Measurements from ENCODE around the gene CLEC16A.
A peak's percentile ranks its signal among the peaks of the same experiment; 100 is the strongest.

Gene CLEC16A

GRCh38 chr16:10967986-10968385 is 23.6 kb downstream of the CLEC16A start:
- TF ChIP-seq CTCF (conservative IDR thresholded peaks at IDR 0.05): no peak
- no peak overlapping the region for H3K27ac ChIP-seq

DNA sequence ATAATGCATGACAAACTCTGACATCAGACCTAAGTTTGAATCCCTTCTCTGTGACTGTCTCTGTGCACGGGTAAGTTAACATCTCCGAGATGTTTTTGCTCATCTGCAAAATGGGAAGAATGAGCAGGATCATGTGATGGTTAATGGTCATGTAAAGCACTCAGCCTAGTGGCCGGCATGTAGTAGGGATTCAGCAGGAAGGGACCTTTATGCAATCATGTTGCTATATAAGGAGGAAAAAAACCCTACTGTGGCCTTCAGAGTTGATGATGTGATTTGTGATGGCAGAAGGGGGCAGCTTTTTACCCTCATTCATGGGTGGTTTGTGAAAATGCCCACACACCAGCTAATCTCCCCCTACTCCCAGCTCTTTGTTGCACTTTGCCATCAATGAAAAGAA is 24.1 kb downstream of the CLEC16A start:
- no peak overlapping the region for H3K27ac ChIP-seq
- TF ChIP-seq CTCF (conservative IDR thresholded peaks at IDR 0.05): no peak

DNA sequence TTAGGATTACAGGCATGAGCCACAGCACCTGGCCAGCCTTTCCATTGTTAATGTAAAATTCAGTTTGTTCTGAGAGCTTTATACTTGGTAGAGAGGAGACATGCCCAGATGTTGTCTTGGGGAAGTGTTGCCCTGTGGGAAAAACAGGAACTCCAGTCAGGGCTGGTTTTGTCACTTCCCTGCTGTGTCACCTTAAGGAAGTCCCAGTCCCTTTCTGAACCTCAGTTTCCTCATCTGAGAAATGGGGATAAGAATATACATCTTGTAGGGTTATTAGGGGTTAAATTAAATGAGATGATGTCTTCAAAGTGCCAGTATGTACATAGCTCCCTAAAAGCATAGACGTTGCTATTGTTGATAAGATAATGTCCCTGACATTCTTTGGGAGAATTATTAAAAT is 25.3 kb downstream of the CLEC16A start:
- TF ChIP-seq CTCF (conservative IDR thresholded peaks at IDR 0.05): no peak
- no peak overlapping the region for H3K27ac ChIP-seq

DNA sequence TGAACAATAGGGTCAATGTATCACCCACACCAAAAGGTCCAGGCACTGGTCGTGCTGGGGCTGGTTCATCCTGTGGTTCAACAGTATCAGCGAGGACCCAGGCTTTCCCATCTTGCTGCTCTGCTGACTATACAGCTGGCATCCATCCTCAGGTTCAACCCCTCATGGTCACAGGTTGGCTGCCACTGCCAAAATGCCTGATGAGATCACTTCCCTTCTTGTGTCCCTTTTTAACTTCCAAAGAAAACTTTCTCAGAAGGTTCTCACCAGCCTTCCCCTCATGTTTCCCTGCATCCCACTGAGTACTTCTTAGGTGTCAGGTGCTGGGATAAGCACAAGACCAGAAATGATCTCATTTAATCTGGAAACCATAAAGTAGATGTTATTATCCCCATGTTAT is 25.7 kb downstream of the CLEC16A start:
- H3K27ac ChIP-seq: no peak overlapping the region
- no peak for TF ChIP-seq CTCF (conservative IDR thresholded peaks at IDR 0.05)

DNA sequence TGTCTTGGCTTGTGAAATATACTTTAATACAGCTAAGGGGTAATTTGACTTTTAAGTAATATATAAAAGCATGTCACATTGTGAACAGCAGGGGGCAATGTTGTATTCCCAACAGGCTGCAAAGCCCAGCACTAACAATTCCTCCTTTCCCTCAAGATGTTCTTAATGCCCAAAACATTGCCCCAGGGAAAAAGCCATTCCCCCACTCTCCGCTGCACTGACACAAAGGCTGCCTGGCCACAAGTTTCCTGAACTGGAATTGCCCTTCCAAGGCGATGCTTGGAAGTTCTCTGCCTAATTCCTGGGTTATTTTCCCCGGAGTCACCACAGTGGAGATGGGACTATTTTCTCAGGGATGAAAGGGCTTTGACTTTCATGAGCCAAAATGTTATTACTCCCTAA is 27.2 kb downstream of the CLEC16A start:
- TF ChIP-seq CTCF (conservative IDR thresholded peaks at IDR 0.05): peak; percentile 77
- H3K27ac ChIP-seq: no peak overlapping the region

DNA sequence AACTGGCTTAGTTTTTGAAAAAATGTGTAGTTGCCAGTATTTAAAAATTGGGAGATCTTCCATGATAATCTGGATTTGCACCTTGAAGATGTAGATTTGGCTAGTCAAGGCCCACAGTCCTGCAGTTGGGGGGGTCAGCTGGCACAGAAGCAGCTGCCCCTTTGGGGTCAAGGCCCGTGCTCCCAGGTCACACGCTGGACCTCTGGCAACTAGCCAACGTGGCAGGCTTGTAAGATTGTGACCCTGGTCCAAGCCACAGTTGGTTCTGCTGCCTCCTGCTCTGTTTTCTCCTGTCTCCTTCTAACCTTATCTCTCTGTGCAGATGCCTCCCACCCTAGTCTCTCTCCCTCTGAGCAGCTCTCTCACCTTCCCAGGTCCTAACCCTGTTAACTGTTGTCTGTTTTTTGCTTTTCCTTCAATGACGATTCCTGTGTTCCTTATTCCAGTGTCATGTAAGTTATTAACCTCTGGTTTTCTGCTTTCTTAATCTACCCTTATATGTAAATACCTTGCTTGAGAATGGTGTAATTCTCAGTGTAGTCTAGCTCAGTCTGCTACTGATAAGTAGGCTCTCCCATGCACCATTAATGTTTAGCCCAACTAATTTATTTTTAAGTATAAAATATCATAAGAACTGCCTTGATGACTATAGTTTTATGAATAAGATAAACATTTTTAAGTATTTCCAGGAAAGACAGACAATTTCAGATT is 27.9 kb downstream of the CLEC16A start:
- no peak for TF ChIP-seq CTCF (conservative IDR thresholded peaks at IDR 0.05)
- H3K27ac ChIP-seq: no peak overlapping the region

GRCh38 chr16:10972819-10973464 is 28.6 kb downstream of the CLEC16A start:
- no peak overlapping the region for H3K27ac ChIP-seq
- TF ChIP-seq CTCF (conservative IDR thresholded peaks at IDR 0.05): no peak
